HG03280 (cell line): ENCODE data around the gene GPR135.

Experiments used
- ATAC-seq: cut with Tn5 transposase; IDR thresholded peaks from one replicate; pipeline ENCODE4 v1.9.1; 2021; ENCODE audit warnings: mild to moderate bottlenecking, moderate library complexity; ENCODE audit not compliant: unreplicated experiment

GPR135 gene, protein sequence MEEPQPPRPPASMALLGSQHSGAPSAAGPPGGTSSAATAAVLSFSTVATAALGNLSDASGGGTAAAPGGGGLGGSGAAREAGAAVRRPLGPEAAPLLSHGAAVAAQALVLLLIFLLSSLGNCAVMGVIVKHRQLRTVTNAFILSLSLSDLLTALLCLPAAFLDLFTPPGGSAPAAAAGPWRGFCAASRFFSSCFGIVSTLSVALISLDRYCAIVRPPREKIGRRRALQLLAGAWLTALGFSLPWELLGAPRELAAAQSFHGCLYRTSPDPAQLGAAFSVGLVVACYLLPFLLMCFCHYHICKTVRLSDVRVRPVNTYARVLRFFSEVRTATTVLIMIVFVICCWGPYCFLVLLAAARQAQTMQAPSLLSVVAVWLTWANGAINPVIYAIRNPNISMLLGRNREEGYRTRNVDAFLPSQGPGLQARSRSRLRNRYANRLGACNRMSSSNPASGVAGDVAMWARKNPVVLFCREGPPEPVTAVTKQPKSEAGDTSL

GRCh38 chr14:59465316-59466135 lies at the start of gene GPR135:
TSS of gene GPR135 (minus strand) at chr14:59465380. CDS start at chr14:59465226, 154 bp downstream.
- ATAC-seq = peak; percentile 57

GRCh38 chr14:59511916-59512575 lies 46.9 kb upstream of the GPR135 start:
- no peak for ATAC-seq

GRCh38 chr14:59510966-59511365 lies 45.8 kb upstream of the GPR135 start:
- no peak for ATAC-seq

DNA sequence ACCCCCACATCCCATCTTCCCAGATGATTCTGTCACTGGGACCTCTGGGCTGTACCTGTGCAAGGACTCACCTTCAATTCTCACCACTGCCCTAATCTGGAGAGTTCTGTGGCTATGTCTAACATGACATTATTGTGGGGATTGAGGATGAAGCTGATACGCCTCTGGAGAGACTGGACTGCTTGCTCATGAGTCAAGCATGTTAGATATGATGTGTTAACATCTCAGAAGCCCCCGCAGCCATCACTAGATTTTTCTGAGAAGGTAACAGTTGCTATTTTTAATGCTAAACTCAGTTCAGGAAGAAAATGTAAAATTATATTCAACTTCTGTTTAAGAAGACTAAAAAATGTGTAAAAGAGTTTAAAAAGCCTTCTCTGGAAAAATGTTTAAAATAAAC lies 44.8 kb upstream of the GPR135 start:
- ATAC-seq = no peak

DNA sequence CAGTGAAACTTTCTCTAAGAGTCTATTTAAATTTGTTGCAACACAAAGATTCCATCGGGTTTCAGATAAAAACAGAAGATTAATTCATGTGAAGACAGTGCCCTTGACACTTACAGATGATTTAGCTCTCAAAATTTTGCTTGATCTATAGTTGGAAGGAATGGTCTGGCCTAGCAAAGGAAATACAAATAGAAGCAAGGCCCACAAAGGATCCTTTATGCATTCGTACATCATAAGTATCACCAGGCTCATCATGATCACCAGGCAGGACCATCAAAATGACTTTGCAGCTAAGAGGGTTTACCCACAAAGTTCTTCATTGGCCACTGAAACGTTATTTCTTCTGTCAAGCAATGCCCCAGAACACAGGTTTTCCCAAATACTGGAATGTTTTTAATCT lies 43.9 kb upstream of the GPR135 start:
- ATAC-seq = no peak

- ATAC-seq = no peak
Observed at GRCh38 chr14:59507752-59508103, 42.5 kb upstream of the GPR135 start.

DNA sequence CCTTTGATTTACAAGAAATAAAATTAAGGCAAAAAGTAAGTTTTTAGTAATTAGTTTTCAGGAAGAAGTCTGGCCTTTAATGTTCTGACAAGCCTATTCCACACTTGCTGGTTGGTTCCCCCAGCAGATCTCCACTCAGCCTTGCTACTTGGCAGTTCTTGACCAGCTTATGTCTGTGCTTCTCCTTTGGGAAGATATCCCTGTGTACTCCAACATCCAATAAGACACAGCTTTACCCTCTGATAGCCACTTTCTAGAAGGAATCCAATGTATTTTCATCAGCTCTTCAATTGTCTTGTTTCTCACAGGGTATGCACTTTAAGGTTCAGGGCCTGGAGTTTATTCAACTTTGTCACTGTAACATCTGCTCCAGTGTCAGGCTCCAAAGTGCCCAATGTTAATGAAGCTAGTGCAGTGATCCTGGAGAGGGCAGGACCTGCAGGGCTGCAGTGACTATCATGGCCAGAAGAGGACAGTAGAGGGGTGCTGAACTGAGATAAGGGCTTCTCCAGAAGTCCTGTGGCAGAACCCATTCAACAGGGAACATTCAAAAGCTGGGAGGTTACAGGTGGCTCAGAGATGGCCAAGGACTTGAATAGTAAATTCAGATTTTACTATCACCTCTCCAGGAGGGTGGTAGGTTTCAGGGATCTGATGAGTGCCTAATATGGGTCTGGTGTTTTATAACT lies 42.0 kb upstream of the GPR135 start:
- ATAC-seq = peak; percentile 88

DNA sequence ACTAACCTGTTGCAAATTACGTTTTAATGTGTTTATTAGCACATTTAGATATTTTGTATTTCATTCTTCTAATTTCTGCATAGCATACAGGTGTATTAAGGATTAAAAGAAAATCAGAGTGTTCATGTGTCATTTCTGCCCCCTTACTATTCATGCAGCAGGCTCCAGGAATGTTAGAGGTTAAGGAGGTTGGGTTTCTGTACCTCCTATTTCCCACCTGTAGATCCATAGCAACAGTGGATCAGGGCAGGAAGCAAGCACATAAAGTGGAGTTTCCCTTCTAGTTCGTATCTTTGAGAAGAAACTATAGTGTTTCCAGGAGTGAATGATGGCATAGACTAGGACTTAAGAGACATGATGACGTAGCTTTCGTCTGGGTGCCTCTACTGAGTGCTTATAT lies 38.1 kb upstream of the GPR135 start:
- ATAC-seq = no peak

DNA sequence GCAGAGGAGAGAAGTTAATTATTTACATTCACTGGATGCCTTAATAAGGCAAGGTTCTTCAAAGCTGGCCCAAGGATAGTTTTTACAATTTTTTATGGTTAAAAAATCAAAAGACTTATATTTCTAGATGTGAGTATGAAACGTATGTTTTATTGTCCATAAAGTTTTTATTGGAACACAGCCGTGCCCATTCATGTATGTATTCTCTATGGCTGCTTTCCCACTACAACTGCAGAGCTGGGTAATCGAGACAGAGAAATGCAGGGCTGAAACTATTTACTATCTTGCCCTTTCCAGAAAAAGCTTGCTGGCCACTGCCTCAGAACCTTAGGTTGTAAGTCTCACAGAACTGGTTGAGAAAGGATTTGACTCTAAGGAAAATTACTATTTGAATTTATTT lies 35.6 kb upstream of the GPR135 start:
- no peak for ATAC-seq

DNA sequence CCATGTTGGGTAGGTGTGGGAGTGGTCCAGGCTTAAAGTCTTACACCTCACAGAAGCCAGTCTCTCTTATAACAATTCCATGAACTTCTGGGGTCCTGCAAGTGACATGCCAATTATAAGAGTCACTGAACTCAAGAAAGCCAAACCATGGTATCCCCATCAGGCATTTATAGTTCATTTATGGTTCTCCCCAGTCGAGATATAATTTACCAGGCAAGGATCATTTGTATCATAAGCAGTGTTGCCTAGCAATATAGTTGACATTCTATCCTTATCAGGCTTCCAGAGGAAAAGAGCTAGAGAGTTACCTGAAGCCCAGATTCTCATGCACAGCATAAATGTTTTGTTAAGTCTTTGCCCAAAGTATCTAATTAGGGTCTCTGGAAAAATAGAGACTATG lies 27.2 kb upstream of the GPR135 start:
- ATAC-seq = no peak

DNA sequence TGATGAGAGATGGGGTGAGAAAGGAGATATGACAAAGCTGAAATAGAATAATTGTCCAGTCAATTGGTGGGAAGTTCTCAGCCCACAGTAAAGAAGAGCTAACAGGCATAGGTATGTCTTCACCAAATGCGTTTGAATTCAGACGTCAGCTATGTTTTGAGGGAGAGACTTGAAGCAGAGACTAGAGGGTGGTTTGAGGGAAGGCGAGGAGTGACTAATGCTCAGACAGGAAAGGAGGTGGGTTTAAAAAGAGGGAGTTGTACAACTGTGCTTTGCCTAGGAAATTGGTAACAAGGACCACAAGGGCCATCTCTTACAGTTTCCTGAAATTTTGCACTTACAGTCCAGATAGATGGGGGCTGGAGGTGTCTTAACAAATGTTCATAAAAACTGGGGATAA lies 25.6 kb upstream of the GPR135 start:
- no peak for ATAC-seq

- peak; percentile 52 for ATAC-seq
Observed at GRCh38 chr14:59484639-59485175, 19.5 kb upstream of the GPR135 start.

- ATAC-seq = peak; percentile 92
Observed at GRCh38 chr14:59483819-59484638, 18.8 kb upstream of the GPR135 start, which contains the start of the genes JKAMP and L3HYPDH. TSS of gene JKAMP (plus strand) at chr14:59484517. CDS start at chr14:59484590, 73 bp downstream. TSS of gene L3HYPDH (minus strand) at chr14:59484408. CDS start at chr14:59484316, 92 bp downstream.

DNA sequence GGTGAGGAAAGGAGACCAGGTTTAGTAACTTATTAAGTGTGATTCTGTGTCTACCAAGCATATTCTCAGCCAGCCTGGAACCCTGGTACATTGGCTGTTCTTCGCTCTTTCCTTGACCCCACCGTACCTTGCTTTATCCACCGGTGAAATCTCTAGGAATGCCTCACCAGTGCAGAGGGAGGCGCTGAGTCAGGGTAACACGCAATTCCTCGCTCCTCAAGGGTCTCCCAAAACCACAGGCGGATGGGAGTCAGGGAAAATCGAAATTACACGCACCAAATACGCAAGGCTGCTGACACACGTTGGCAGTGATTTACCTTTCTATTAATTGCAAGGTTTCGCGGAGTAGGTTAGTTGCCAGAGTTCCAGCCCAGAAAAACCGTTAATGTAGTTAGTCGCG lies 18.2 kb upstream of the GPR135 start:
- ATAC-seq = no peak

GRCh38 chr14:59482541-59483331 lies 17.6 kb upstream of the GPR135 start:
- no peak for ATAC-seq

- ATAC-seq = no peak
Observed at GRCh38 chr14:59481871-59482540, 16.8 kb upstream of the GPR135 start.

DNA sequence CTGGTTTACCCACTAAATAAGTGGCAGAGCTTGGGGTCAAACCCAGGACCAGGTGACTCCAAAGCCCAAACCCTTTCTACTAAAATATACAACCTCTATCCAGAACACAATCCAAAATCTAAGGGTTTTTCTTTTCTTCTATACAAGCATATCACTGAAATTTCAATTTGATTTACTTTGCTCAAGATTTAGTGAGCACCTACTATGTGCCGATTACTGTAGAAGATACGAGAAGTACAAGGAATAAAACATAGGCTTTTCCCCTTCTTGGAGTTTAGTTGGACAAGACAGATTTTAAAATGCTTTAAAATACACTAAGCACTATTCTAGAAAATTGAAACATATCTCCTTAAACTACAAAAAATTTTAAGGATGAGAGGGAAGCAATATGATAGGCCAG lies 16.2 kb upstream of the GPR135 start:
- ATAC-seq = no peak

- ATAC-seq = no peak
Observed at GRCh38 chr14:59480166-59480565, 15.0 kb upstream of the GPR135 start.
